ENCODE measurements around the gene GBA3.

The GBA3 gene

DNA sequence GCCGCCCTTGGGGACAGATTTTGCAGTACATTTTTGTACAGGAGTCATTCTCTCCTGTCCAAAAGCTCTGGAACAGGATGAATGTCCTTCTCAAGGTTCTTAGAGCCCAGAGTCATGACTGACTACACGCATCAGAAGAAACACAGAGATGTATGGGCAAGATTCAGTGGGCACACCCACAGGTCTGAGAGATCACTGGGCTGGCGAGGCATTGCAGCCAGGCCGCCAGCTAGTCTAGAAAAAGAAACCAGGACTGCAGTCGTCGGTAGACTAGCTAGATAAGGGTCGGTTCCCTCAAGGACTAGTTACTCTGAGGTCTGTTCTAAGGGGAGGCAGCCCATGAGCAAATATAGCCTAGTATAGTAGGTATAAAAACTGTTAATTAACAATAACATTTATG lies 19.8 kb downstream of the GBA3 start:
- TF ChIP-seq, protein P1, sequence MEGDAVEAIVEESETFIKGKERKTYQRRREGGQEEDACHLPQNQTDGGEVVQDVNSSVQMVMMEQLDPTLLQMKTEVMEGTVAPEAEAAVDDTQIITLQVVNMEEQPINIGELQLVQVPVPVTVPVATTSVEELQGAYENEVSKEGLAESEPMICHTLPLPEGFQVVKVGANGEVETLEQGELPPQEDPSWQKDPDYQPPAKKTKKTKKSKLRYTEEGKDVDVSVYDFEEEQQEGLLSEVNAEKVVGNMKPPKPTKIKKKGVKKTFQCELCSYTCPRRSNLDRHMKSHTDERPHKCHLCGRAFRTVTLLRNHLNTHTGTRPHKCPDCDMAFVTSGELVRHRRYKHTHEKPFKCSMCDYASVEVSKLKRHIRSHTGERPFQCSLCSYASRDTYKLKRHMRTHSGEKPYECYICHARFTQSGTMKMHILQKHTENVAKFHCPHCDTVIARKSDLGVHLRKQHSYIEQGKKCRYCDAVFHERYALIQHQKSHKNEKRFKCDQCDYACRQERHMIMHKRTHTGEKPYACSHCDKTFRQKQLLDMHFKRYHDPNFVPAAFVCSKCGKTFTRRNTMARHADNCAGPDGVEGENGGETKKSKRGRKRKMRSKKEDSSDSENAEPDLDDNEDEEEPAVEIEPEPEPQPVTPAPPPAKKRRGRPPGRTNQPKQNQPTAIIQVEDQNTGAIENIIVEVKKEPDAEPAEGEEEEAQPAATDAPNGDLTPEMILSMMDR (conservative IDR thresholded peaks at IDR 0.05), result no peak
- no peak overlapping the region for H3K27ac ChIP-seq

DNA sequence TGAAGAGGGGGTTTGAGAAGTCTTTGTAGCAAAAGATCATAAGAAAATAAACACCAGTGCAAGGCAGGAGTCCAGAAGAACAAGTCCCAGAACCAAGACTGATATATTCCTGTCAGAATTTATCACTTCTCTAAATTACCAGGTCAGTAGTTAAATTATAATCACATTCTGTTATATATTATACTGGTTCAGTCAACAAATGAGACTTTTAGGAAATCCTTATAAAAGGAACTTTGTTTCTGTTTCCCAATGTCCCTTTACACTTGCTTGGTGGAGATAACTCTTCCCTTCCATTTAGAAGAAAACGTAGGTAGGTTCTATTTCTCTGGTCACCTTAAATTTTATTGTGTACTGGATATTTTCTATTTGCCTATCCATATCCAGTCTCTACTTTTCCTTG lies 21.1 kb downstream of the GBA3 start:
- H3K27ac ChIP-seq, result no peak overlapping the region
- TF ChIP-seq ZFX (IDR thresholded peaks at IDR 0.05), result no peak
- TF ChIP-seq, protein P1 (conservative IDR thresholded peaks at IDR 0.05), result no peak

DNA sequence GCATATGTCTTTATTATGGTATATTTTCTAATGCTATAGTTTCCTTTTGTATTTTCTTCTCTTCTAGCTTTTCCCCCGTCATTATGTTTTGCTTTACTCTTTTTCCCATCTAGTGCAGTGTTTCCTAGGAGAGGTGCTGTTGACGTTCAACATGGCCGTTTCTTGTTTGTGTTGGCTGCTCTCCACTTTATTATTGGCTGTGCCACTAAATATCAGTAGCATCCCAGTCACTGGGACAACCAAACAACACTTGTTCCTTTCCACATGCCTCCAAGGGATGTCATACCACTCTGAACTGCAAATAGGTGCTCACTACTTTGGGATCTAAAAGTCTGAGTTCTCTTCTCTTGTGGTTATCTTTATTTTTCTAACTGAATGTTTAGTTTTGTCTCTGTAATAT lies 26.5 kb downstream of the GBA3 start:
- no peak overlapping the region for H3K27ac ChIP-seq
- TF ChIP-seq, protein P1 (conservative IDR thresholded peaks at IDR 0.05), result no peak
- no peak for TF ChIP-seq ZFX (IDR thresholded peaks at IDR 0.05)

DNA sequence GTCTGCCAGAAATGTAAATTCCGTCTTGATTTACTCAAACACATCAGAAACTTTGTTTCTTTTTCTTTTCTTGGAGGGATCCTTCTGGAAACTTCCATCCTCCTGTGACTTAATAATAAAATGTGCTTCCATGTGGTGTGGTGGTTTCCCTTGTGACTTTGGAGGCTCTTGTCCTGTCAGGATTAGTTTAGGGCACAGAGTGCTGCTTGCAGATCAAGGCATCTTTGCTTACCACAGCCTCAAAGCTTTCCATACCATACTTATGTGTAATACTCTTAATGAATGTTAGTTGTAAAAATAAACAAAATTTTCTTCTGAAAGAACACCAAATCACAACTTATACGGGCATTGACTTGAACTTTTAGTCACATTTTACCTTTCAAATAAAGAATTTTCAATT lies 27.4 kb downstream of the GBA3 start:
- TF ChIP-seq ZFX (IDR thresholded peaks at IDR 0.05), result no peak
- TF ChIP-seq, protein P1 (conservative IDR thresholded peaks at IDR 0.05), result no peak
- no peak overlapping the region for H3K27ac ChIP-seq

DNA sequence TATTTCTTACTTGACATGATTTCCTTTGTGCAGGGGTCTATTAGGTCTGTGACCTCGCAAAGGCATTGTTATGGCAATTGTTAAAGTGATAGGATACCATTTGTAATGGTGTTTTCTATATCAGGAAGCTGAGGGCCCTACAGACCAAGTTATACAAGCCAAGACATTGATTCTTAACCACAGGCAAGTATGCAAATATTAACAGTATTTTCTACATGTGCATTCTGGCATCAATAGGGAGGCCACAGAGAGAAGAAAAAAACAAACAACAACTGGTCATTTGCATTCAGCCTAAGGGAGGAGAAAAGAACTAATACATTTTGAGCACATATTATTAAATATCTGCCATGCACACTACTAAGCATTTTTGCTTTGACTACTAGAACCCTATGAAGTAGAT lies 28.5 kb downstream of the GBA3 start:
- TF ChIP-seq, protein P1 (conservative IDR thresholded peaks at IDR 0.05), result no peak
- no peak for TF ChIP-seq ZFX (IDR thresholded peaks at IDR 0.05)
- H3K27ac ChIP-seq, result no peak overlapping the region

DNA sequence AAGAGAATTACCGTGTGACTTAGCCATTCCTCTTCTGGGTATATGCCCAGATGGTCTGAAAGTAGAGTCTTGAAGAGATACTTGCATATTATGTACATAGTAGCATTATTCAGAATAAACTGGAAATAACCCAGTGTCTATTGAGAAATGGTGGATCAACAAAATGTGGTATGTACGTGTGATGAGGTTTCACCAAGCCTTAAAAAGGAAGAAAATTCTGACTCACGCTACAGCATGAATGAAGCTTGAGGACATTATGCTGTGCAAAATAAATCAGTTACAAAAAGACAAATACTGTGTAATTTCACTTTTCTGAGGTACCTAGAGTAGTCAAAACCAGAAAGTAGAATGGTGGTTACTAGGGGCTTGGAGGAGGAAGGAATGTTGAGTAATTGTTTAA lies 37.3 kb downstream of the GBA3 start:
- H3K27ac ChIP-seq, result no peak overlapping the region
- TF ChIP-seq, protein P1 (conservative IDR thresholded peaks at IDR 0.05), result no peak
- no peak for TF ChIP-seq ZFX (IDR thresholded peaks at IDR 0.05)

DNA sequence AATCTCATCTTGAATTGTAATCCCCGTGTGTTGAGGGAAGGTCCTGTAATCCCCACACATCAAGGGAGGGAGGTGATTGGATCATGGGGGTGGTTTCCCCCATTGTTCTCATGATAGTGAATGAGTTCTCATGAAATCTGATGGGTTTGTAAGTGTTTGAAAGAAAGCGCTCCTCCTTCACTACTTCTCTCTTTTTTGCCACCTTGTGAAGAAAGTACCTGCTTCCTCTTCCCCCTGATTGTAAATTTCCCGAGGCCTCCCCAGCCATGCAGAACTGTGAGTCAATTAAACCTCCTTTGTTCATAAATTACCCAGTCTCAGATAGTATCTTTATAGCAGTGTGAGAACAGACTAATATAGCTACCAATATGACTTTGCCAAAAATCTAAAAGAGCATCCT lies 41.1 kb downstream of the GBA3 start:
- TF ChIP-seq, protein P1 (conservative IDR thresholded peaks at IDR 0.05), result no peak
- TF ChIP-seq ZFX (IDR thresholded peaks at IDR 0.05), result no peak

More for the DNA sequence above, 41.1 kb downstream of the GBA3 start:
- H3K27ac ChIP-seq, result no peak overlapping the region

All from C4-2B (cell line).